B cell (primary cell): ENCODE measurements around the gene PARVG. TPM values are rescaled to one million over a fixed set of nuclear protein-coding genes. Genes with fewer than 3 reads are reported as not detected.

Experiments
- ATAC-seq: fragments of 200-7000 bp; cut with Tn5 transposase; one replicate; pipeline ENCODE4 v1.10.0; 2021; ENCODE audit warnings: low read depth, mild to moderate bottlenecking, moderate number of reproducible peaks, moderate library complexity
- CTCF ChIA-PET: fragments of 350-600 bp; sonication (Branson Sonifier 250); formaldehyde crosslinking; loops from one replicate; lab custom pipeline; 2021; ENCODE audit warnings: antibody characterized with exemption, inconsistent platforms; lab: Charles Lee
- POLR2A ChIA-PET: fragments of 350-600 bp; sonication (Branson Sonifier 250); formaldehyde crosslinking; loops from one replicate; lab custom pipeline; 2021; ENCODE audit warnings: antibody characterized with exemption; lab: Charles Lee
- DNase-seq: peaks from one replicate; pipeline ENCODE4 v3.0.0; 2013
- H2AFZ ChIP-seq: 2 replicates; pipeline ENCODE4 v1.6.1; 2012; ENCODE audit warnings: mild to moderate bottlenecking, low read depth, low read length; ENCODE audit not compliant: insufficient read depth, poor library complexity, severe bottlenecking
- H3K27ac ChIP-seq, 2 donors: 1 replicate in 1 of 2; 2 replicates in 1 of 2; pipeline ENCODE4 v1.5.1; 2012 to 2013; ENCODE audit warnings: low read length in 2 of 2, mild to moderate bottlenecking in 2 of 2, moderate library complexity in 1 of 2
- H3K27me3 ChIP-seq, 4 experiments: fragments of 200-600 bp in 1 of 4; sonication (generic) in 1 of 4; replicated peaks in 1 of 4; 1 replicate in 2 of 4; 2 replicates in 2 of 4; pipeline versions ENCODE4 v1.6.1 to v1.7.0; 2013 to 2016; ENCODE audit warnings: low read length in 3 of 4, mild to moderate bottlenecking in 2 of 4, mixed read lengths in 1 of 4, moderate library complexity in 1 of 4; ENCODE audit not compliant: insufficient read depth in 4 of 4, control insufficient read depth in 3 of 4; ENCODE audit errors: control extremely low read depth in 1 of 4
- H3K36me3 ChIP-seq, 2 experiments: replicated peaks in 1 of 2; 1 replicate in 1 of 2; 2 replicates in 1 of 2; pipeline versions ENCODE4 v1.6.1 to v1.7.1; 2013; ENCODE audit warnings: low read length in 1 of 2; ENCODE audit not compliant: insufficient read depth in 2 of 2, control insufficient read depth in 1 of 2; ENCODE audit errors: control extremely low read depth in 1 of 2, extremely low read depth in 1 of 2
- H3K4me1 ChIP-seq, 2 donors: fragments of 200-600 bp in 1 of 2; sonication (generic) in 1 of 2; 1 replicate in 1 of 2; 2 replicates in 1 of 2; pipeline versions ENCODE4 v1.5.1 to v1.6.1; 2013 to 2017; ENCODE audit warnings: low read length in 2 of 2; ENCODE audit not compliant: control insufficient read depth in 2 of 2, insufficient read depth in 2 of 2
- H3K4me2 ChIP-seq: replicated peaks from 2 replicates; pipeline ENCODE3; 2012; ENCODE audit warnings: mild to moderate bottlenecking, low read depth, low read length; ENCODE audit not compliant: poor library complexity, severe bottlenecking
- H3K4me3 ChIP-seq, 5 experiments: fragments of 200-600 bp in 1 of 5; sonication (generic) in 1 of 5; 1 replicate in 3 of 5; 2 replicates in 2 of 5; pipeline versions ENCODE4 v1.5.1 to v1.7.0; 2011 to 2016; ENCODE audit warnings: low read length in 4 of 5, mild to moderate bottlenecking in 4 of 5, low read depth in 2 of 5, control low read depth in 1 of 5, moderate library complexity in 1 of 5; ENCODE audit not compliant: insufficient read depth in 1 of 5; ENCODE audit errors: control extremely low read depth in 1 of 5, extremely low read depth in 1 of 5
- H3K79me2 ChIP-seq: fragments of 200-600 bp; sonication (generic); one replicate; pipeline ENCODE4 v1.6.0; 2016; ENCODE audit warnings: low read length; ENCODE audit not compliant: control insufficient read depth, insufficient read depth
- H3K9ac ChIP-seq: fragments of 200-600 bp; sonication (generic); 2 replicates; pipeline ENCODE4 v1.6.1; 2017; ENCODE audit warnings: mild to moderate bottlenecking, low read length, moderate library complexity
- H3K9me3 ChIP-seq, 3 donors: one replicate each; pipeline versions ENCODE4 v1.6.1 to v1.7.1; 2013; ENCODE audit warnings: low read length in 2 of 3; ENCODE audit not compliant: control insufficient read depth in 2 of 3, insufficient read depth in 1 of 3; ENCODE audit errors: control extremely low read depth in 1 of 3
- H4K20me1 ChIP-seq: 2 replicates; pipeline ENCODE4 v1.6.0; 2012; ENCODE audit warnings: mild to moderate bottlenecking, low read length; ENCODE audit not compliant: insufficient read depth, control insufficient read depth, poor library complexity, severe bottlenecking
- H3K27ac Mint-ChIP-seq: one replicate; pipeline ENCODE4 v1.8.0; 2021; ENCODE audit warnings: mixed read lengths
- H3K27me3 Mint-ChIP-seq: one replicate; pipeline ENCODE4 v1.8.0; 2021; ENCODE audit warnings: mixed read lengths
- H3K4me1 Mint-ChIP-seq: one replicate; pipeline ENCODE4 v1.8.0; 2021; ENCODE audit warnings: mixed read lengths
- H3K4me3 Mint-ChIP-seq: one replicate; pipeline ENCODE4 v1.8.0; 2021; ENCODE audit warnings: mixed read lengths
- H3K9me3 Mint-ChIP-seq: one replicate; pipeline ENCODE4 v1.8.0; 2022; ENCODE audit warnings: mixed read lengths; ENCODE audit not compliant: insufficient read depth
- CTCF ChIP-seq: fragments of 200-600 bp; IDR thresholded peaks from one replicate; pipeline ENCODE4 v1.8.0; 2022; ENCODE audit warnings: antibody characterized with exemption, mild to moderate bottlenecking
- EZH2 ChIP-seq: IDR thresholded peaks from 2 replicates; pipeline ENCODE4 v1.6.1; 2012; ENCODE audit warnings: borderline replicate concordance, low read depth, mild to moderate bottlenecking, moderate library complexity, low read length; ENCODE audit not compliant: insufficient read depth, poor library complexity, severe bottlenecking
- WGBS: methylation state at CpG from one replicate; pipeline ENCODE4 v1.1.5; 2013; ENCODE audit warnings: missing lambda C conversion rate; ENCODE audit not compliant: insufficient coverage; 5-methylcytosine and 5-hydroxymethylcytosine counted together
- intact Hi-C: fragments of 100-400 bp; cut with micrococcal nuclease; formaldehyde crosslinking; loops from one replicate; pipeline ENCODE4 v1.10.0; 2022
- polyA plus RNA-seq: library from polyadenylated mRNA; depleted of rRNA; stranded (reverse); fragments of >200 nt; gene quantifications from 2 replicates; pipeline ENCODE4 v1.2.3, GENCODE V29; 2012
- total RNA-seq, 2 donors: library from RNA; stranded (reverse); fragments of 120-200 nt in 1 of 2; gene quantifications; 1 replicate in 1 of 2; 2 replicates in 1 of 2; pipeline versions ENCODE4 v1.2.3 to v1.2.4, GENCODE V29; 2013 to 2022

PARVG gene
- total and polyA plus RNA-seq, 2 donors (not counting 1 experiment from before 2014, with no cell fraction given): 247 to 698 TPM

GRCh38 chr22:44167501-44167900 lies 13.2 kb upstream of the PARVG start:
- Mint-ChIP-seq H3K4me1 (peaks cover 8% of the 10 kb centered on the region), H3K9me3 (no peaks in the 10 kb centered on the region), H3K4me3 (no peak overlapping the region), H3K27me3 (no peaks in the 10 kb centered on the region), H3K27ac (no peak overlapping the region)
- ATAC-seq: no peak
- no peak overlapping the region for H3K4me3 ChIP-seq
- H3K9ac ChIP-seq: no peak overlapping the region
- H3K4me1 ChIP-seq: peaks cover 8 to 9% of the 10 kb centered on the region in 2 donors
- no peaks in the 10 kb centered on the region for H3K79me2 ChIP-seq
- ChIA-PET CTCF (no interaction called here), POLR2A (no interaction called here)
- H3K36me3 ChIP-seq: peaks cover 0 to 27% of the 10 kb centered on the region in 2 experiments
- no peaks in the 10 kb centered on the region for H3K27me3 ChIP-seq
- H3K4me2 ChIP-seq: no peak overlapping the region
- WGBS: 83% methylated on average over 9 of the region's 12 CpGs
- DNase-seq: no peak
- TF ChIP-seq EZH2 (no peak), CTCF (no peak)
- H4K20me1 ChIP-seq: no peaks in the 10 kb centered on the region
- H3K9me3 ChIP-seq: no peaks in the 10 kb centered on the region
- H3K27ac ChIP-seq: no peak overlapping the region
- no peak overlapping the region for H2AFZ ChIP-seq
- intact Hi-C loops: no loop called here

GRCh38 chr22:44168206-44168605 lies 12.5 kb upstream of the PARVG start:
- Mint-ChIP-seq H3K9me3 (no peaks in the 10 kb centered on the region), H3K27me3 (no peaks in the 10 kb centered on the region), H3K4me1 (peaks cover 15% of the 10 kb centered on the region), H3K27ac (no peak overlapping the region), H3K4me3 (no peak overlapping the region)
- Histone ChIP-seq H3K9ac (no peak overlapping the region), H3K4me3 (no peak overlapping the region), H3K36me3 (peaks cover 0 to 27% of the 10 kb centered on the region in 2 experiments), H2AFZ (no peak overlapping the region), H3K27ac (no peak overlapping the region), H3K9me3 (no peaks in the 10 kb centered on the region), H4K20me1 (no peaks in the 10 kb centered on the region), H3K4me1 (peaks cover 15 to 16% of the 10 kb centered on the region in 2 donors), H3K79me2 (no peaks in the 10 kb centered on the region), H3K4me2 (no peak overlapping the region), H3K27me3 (no peaks in the 10 kb centered on the region)
- ATAC-seq: no peak
- CTCF ChIA-PET: no interaction called here
- DNase-seq: no peak
- intact Hi-C loops: no loop called here
- 87% methylated on average over 13 of the region's 13 CpGs for whole genome bisulfite sequencing
- TF ChIP-seq CTCF (no peak), EZH2 (no peak)
- POLR2A ChIA-PET: no interaction called here
